GM12878 (cell line): ENCODE measurements around the gene RAP2B. TPM values are rescaled to one million over a fixed set of nuclear protein-coding genes. Genes with fewer than 3 reads are reported as not detected.

Experiments used
- ATAC-seq: fragments of 200-7000 bp; cut with Tn5 transposase; 3 replicates; pipeline ENCODE4 v1.9.1; 2020; ENCODE audit warnings: mild to moderate bottlenecking, moderate library complexity
- BruUV-seq: library from RNA; stranded (reverse); fragments of 400-500 nt; replicated peaks from 2 replicates; lab custom pipeline; 2021; lab: Mats Ljungman, UMichigan
- CTCF ChIA-PET: fragments of 300-600 bp; sonication (Branson Sonifier 250); formaldehyde crosslinking; extraction: SDS; loops from one replicate; lab custom pipeline; 2021; ENCODE audit warnings: inconsistent platforms; lab: Yijun Ruan, JAX
- POLR2A ChIA-PET: fragments of 350-600 bp; formaldehyde crosslinking; extraction: SDS; loops from one replicate; lab custom pipeline; 2021; ENCODE audit warnings: inconsistent platforms; lab: Charles Lee
- RAD21 ChIA-PET: fragments of 300-600 bp; sonication (Branson Sonifier 250); formaldehyde crosslinking; loops from one replicate; lab custom pipeline; 2023; ENCODE audit warnings: antibody characterized with exemption; ENCODE audit not compliant: unreplicated experiment; lab: Charles Lee
- SMC1A ChIA-PET: fragments of 300-600 bp; sonication (Branson Sonifier 250); formaldehyde crosslinking; loops from one replicate; lab custom pipeline; 2023; ENCODE audit not compliant: unreplicated experiment, uncharacterized antibody; lab: Charles Lee
- DNase-seq: peaks from one replicate; pipeline ENCODE4 v3.0.0-alpha.2; 2011; ENCODE audit warnings: low read depth, low spot score
- FAIRE-seq: peaks from 3 replicates; lab custom pipeline; 2011; peaks lifted over from hg19 to GRCh38; lab: Jason Lieb, UNC
- H2AFZ ChIP-seq: 2 replicates; pipeline ENCODE4 v1.6.0; 2011; ENCODE audit warnings: low read depth, low read length, control low read depth; ENCODE audit not compliant: control insufficient read depth
- H3K27ac ChIP-seq: 2 replicates; pipeline ENCODE4 v1.5.1; 2011; ENCODE audit warnings: control low read depth; ENCODE audit not compliant: control insufficient read depth, insufficient read depth
- H3K27me3 ChIP-seq, 2 experiments: replicated peaks in 1 of 2; 2 replicates each; pipeline versions ENCODE4 v1.6.0 to v1.6.1; 2011; ENCODE audit warnings: low read length in 1 of 2; ENCODE audit not compliant: control insufficient read depth in 2 of 2, insufficient read depth in 2 of 2
- H3K36me3 ChIP-seq, 2 experiments: 2 replicates each; pipeline ENCODE4 v1.5.1; 2011; ENCODE audit warnings: low read length in 1 of 2; ENCODE audit not compliant: control insufficient read depth in 2 of 2, insufficient read depth in 2 of 2
- H3K4me1 ChIP-seq: 2 replicates; pipeline ENCODE4 v1.6.1; 2011; ENCODE audit warnings: mild to moderate bottlenecking, low read length, moderate library complexity, mixed read lengths; ENCODE audit not compliant: control insufficient read depth, insufficient read depth
- H3K4me2 ChIP-seq: 2 replicates; pipeline ENCODE4 v1.6.0; 2011; ENCODE audit warnings: control low read depth; ENCODE audit not compliant: control insufficient read depth, insufficient read depth
- H3K4me3 ChIP-seq: fragments of 200-600 bp; sonication (generic); 2 replicates; pipeline ENCODE4 v1.5.1; 2016
- H3K79me2 ChIP-seq: 2 replicates; pipeline ENCODE4 v1.6.0; 2011; ENCODE audit warnings: low read length; ENCODE audit not compliant: control insufficient read depth, insufficient read depth
- H3K9ac ChIP-seq: 2 replicates; pipeline ENCODE4 v1.8.0; 2011; ENCODE audit warnings: low read length, control low read depth, mixed read lengths; ENCODE audit not compliant: control insufficient read depth, insufficient read depth
- H3K9me3 ChIP-seq: replicated peaks from 3 replicates; pipeline ENCODE4 v1.5.1; 2011; ENCODE audit warnings: mild to moderate bottlenecking, low read length; ENCODE audit not compliant: control insufficient read depth, insufficient read depth
- H4K20me1 ChIP-seq: 2 replicates; pipeline ENCODE4 v1.6.0; 2011; ENCODE audit not compliant: control insufficient read depth, insufficient read depth
- LARP7 ChIP-seq: fragments of 450-650 bp; IDR thresholded peaks from 2 replicates; pipeline ENCODE4 v1.6.1; 2017; ENCODE audit warnings: mild to moderate bottlenecking
- RFX5 ChIP-seq: IDR thresholded peaks from 2 replicates; pipeline ENCODE4 v1.6.1; 2011; ENCODE audit warnings: low read depth, low read length, improper control_type of control experiment
- WGBS: methylation state at CpG from one replicate; pipeline ENCODE4 v1.1.6; 2016; ENCODE audit warnings: low lambda C conversion rate; ENCODE audit not compliant: insufficient replicate concordance, insufficient coverage; ENCODE audit errors: missing lambda C conversion rate; 5-methylcytosine and 5-hydroxymethylcytosine counted together
- in situ Hi-C: fragments of 300-500 bp; cut with MboI; formaldehyde crosslinking; loops from 9 replicates; pipeline ENCODE4 v1.14.3; 2018; ENCODE audit warnings: mixed read lengths
- intact Hi-C: fragments of 100-400 bp; cut with micrococcal nuclease; formaldehyde crosslinking; loops from one replicate; pipeline ENCODE4 v1.14.2; 2022; ENCODE audit not compliant: unreplicated experiment
- polyA plus RNA-seq, 11 experiments: library from polyadenylated mRNA; depleted of rRNA in 4 of 11; unstranded in 6 of 11; stranded (reverse) in 5 of 11; fragments of >200 nt; fragmentation: Nextera tagmentation in 4 of 11; fragmentation: Illumina TruSeq in 1 of 11; extraction: Ambion mirVana in 4 of 11; extraction: Trizol in 1 of 11; gene quantifications; 1 replicate in 1 of 11; 2 replicates in 10 of 11; pipeline versions ENCODE4 v1.2.1 to v1.2.3, GENCODE V29; 2011 to 2016; ENCODE audit warnings: inconsistent platforms in 2 of 11, missing spikeins in 2 of 11, low read depth in 1 of 11
- total RNA-seq, 4 experiments: library from RNA; depleted of rRNA in 3 of 4; stranded (reverse); fragments of >200 nt in 3 of 4; fragmentation: Illumina TruSeq in 1 of 4; extraction: Trizol in 1 of 4; gene quantifications; 2 replicates each; pipeline versions ENCODE4 v1.2.1 to v1.2.3, GENCODE V29; 2013 to 2021
- TF ChIP-seq, protein P1 (sequence below), 3 experiments: IDR thresholded peaks in 2 of 3; conservative IDR thresholded peaks in 1 of 3; 2 replicates each; pipeline ENCODE4 v1.5.1; 2011; ENCODE audit warnings: low read depth in 3 of 3, low read length in 3 of 3, mild to moderate bottlenecking in 3 of 3, control low read depth in 2 of 3, moderate library complexity in 2 of 3, inconsistent platforms in 1 of 3, mixed read lengths in 1 of 3; ENCODE audit not compliant: control insufficient read depth in 2 of 3, insufficient read depth in 1 of 3; ENCODE audit errors: extremely low read depth in 1 of 3

Gene RAP2B
- total and polyA plus RNA-seq, 10 of the 15 experiments (the other 5 are each of a cell fraction or from before 2014, with no cell fraction given): 5.9 to 21.3 (median 12.0) TPM

DNA sequence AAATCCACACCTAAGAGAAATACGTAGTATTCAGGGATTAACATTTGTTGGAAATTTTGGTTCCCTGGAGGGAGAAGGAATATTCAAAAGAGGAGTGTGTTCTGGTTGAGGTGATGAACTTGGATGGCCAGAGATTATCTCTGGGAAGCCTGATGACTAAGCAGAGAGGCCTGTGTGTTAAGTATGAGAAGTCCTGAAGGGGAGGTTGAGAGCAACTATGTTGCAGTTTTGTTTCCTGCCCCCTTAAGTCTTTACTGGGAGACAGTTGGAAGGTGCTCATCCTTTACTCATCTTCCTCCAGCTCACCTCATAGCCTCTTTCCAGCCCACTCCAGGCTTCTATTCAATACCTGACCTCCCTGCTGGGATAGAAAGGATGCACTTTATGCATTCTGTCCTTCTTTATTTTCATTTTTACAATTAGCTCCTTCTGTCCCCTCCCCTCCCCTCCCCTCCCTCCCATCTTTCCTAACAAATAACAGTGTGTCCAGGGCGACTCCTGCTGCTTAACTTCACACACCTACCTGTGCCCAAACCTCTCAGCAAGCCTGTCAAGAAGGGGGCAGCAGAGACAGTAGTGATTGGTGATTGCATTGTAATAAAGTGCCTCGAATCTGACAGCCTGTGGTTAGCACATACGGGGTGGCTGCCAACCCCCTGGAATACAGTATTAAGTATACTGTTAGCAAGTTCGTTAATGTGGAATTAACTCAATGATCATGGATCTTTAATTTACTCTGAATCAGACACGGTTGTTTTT, 11.9 kb downstream of the RAP2B start:
- H3K4me3 ChIP-seq: no peak overlapping the region
- no peak overlapping the region for H2AFZ ChIP-seq
- SMC1A ChIA-PET: interaction anchor here (1.5 kb wide), 1 partner anchor 11 kb away, joined by 3 read pairs; no protein-coding TSS in a partner anchor
- no TSS peak for BruUV-seq
- 71% methylated on average over 6 of the region's 6 CpGs for WGBS
- H4K20me1 ChIP-seq: no peaks in the 10 kb centered on the region
- no peak overlapping the region for H3K27ac ChIP-seq
- H3K9me3 ChIP-seq: no peaks in the 10 kb centered on the region
- ATAC-seq (peak; percentile 52; the same call in 2 of the 3 replicates), FAIRE-seq (no peak), DNase-seq (no peak)
- no peaks in the 10 kb centered on the region for H3K4me1 ChIP-seq
- H3K79me2 ChIP-seq: no peaks in the 10 kb centered on the region
- H3K27me3 ChIP-seq: no peaks in the 10 kb centered on the region
- H3K4me2 ChIP-seq: no peak overlapping the region
- RAD21 ChIA-PET: no interaction called here
- intact Hi-C loops: no loop called here
- TF ChIP-seq, protein P1, sequence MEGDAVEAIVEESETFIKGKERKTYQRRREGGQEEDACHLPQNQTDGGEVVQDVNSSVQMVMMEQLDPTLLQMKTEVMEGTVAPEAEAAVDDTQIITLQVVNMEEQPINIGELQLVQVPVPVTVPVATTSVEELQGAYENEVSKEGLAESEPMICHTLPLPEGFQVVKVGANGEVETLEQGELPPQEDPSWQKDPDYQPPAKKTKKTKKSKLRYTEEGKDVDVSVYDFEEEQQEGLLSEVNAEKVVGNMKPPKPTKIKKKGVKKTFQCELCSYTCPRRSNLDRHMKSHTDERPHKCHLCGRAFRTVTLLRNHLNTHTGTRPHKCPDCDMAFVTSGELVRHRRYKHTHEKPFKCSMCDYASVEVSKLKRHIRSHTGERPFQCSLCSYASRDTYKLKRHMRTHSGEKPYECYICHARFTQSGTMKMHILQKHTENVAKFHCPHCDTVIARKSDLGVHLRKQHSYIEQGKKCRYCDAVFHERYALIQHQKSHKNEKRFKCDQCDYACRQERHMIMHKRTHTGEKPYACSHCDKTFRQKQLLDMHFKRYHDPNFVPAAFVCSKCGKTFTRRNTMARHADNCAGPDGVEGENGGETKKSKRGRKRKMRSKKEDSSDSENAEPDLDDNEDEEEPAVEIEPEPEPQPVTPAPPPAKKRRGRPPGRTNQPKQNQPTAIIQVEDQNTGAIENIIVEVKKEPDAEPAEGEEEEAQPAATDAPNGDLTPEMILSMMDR (IDR thresholded peaks at IDR 0.05 in 2 of 3, conservative IDR thresholded peaks at IDR 0.05 in 1 of 3; ENCODE audit: control insufficient read depth in 2 of 3, extremely low read depth in 1 of 3, insufficient read depth in 1 of 3, low read depth in 3 of 3, low read length in 3 of 3): peak in 1 of 3 experiments; percentile 26; a peak in 1 of 6 replicates
- no peak for TF ChIP-seq RFX5
- no peaks in the 10 kb centered on the region for H3K36me3 ChIP-seq
- CTCF ChIA-PET: interaction anchor here (1.1 to 3.3 kb wide), 2 partner anchors 9 to 131 kb away, joined by 3 to 7 read pairs; no protein-coding TSS in a partner anchor
- in situ Hi-C loops: no loop called here
- POLR2A ChIA-PET: no interaction called here
- H3K9ac ChIP-seq: no peak overlapping the region

DNA sequence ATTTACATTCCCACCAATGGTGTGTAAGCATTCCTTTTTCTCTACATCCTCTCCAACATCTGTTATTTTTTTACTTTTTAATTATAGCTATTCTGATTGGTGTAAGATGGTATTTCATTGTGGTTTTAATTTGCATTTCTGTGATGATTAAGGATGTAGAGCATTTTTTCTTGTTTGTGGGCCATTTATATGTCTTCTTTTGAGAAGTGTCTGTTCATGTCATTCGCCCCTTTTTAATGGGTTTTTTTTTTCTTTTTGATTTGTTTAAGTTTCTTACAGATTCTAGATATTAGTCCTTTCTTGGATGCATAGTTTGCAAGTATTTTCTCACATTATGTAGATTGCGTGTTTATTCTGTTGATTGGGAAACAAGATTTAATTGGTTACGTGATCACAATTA, 14.2 kb downstream of the RAP2B start:
- ATAC-seq: no peak
- no peaks in the 10 kb centered on the region for H3K4me1 ChIP-seq
- H3K4me2 ChIP-seq: no peak overlapping the region
- RAD21 ChIA-PET: no interaction called here
- no peaks in the 10 kb centered on the region for H3K79me2 ChIP-seq
- SMC1A ChIA-PET: no interaction called here
- no peaks in the 10 kb centered on the region for H4K20me1 ChIP-seq
- FAIRE-seq: no peak
- in situ Hi-C loops (no loop called here), intact Hi-C loops (no loop called here)
- WGBS: 94% methylated on average over 3 of the region's 3 CpGs
- H3K36me3 ChIP-seq: no peaks in the 10 kb centered on the region
- H3K27ac ChIP-seq: no peak overlapping the region
- POLR2A ChIA-PET: no interaction called here
- H2AFZ ChIP-seq: no peak overlapping the region
- no peak for TF ChIP-seq LARP7
- H3K4me3 ChIP-seq: no peak overlapping the region
- H3K27me3 ChIP-seq: no peaks in the 10 kb centered on the region
- no TSS peak for BruUV-seq
- no peak for DNase-seq
- no peak overlapping the region for H3K9ac ChIP-seq
- no peaks in the 10 kb centered on the region for H3K9me3 ChIP-seq
- CTCF ChIA-PET: interaction anchor here (3.3 kb wide), 1 partner anchor 11 kb away, joined by 7 read pairs; no protein-coding TSS in a partner anchor
